ENCODE measurements around the gene ZCCHC2. TPM values are rescaled to one million over a fixed set of nuclear protein-coding genes. Genes with fewer than 3 reads are reported as not detected.

The ZCCHC2 gene
- total and polyA plus RNA-seq, 2 of the 4 experiments (the other 2 are of a cell fraction): 3.2 to 3.6 TPM

DNA sequence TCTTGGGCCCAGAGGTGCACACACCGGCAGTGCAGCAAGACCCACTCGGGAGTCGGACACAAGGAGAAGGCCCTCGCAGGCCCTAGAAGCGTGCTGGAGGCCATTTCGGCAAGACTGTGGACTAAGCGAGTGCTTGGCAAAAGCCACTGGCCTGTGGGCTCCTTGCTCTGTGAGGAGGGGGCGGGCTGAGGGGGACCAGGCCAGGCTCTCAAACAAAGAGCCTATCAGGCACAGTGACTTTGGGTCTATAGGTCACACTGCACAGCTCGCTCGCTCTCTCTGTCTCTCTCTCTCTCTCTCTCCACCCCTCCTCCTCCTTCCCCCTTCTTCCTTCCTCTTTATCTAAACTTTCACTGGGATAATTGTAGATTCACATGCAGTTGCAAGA lies 23.6 kb upstream of the ZCCHC2 start:
- Histone ChIP-seq H3K9me3 (ENCODE audit: control insufficient read depth, insufficient read depth, low read length) (no peaks in the 10 kb centered on the region), H2AK9ac (replicated peaks; ENCODE audit: low read depth, low read length, poor library complexity) (no peak overlapping the region), H3K36me3 (ENCODE audit: control insufficient read depth, insufficient read depth, low read length) (no peaks in the 10 kb centered on the region), H2BK120ac (ENCODE audit: low read depth, low read length) (no peak overlapping the region), H2BK20ac (ENCODE audit: low read depth, low read length) (no peak overlapping the region), H4K20me1 (ENCODE audit: insufficient read depth, low read length) (no peaks in the 10 kb centered on the region), H4K91ac (ENCODE audit: insufficient read depth, low read depth, low read length) (no peak overlapping the region), H3K27ac (ENCODE audit: insufficient read depth, low read length) (no peak overlapping the region), H3K9me1 (ENCODE audit: insufficient read depth, low read length) (no peaks in the 10 kb centered on the region), H3K18ac (ENCODE audit: low read depth, low read length) (no peak overlapping the region), H3K4ac (ENCODE audit: low read depth, low read length) (no peak overlapping the region), H2AK5ac (ENCODE audit: low read depth, low read length) (no peak overlapping the region), H3K27me3 (ENCODE audit: control insufficient read depth, insufficient read depth, low read length) (peaks cover 6% of the 10 kb centered on the region), H2AFZ (replicated peaks; ENCODE audit: low read length, poor library complexity) (no peak overlapping the region), H3K4me2 (ENCODE audit: low read depth, low read length) (no peak overlapping the region), H2BK5ac (ENCODE audit: low read depth, low read length, poor library complexity, severe bottlenecking) (no peak overlapping the region), H3K23ac (ENCODE audit: low read depth, low read length) (no peak overlapping the region), H3K79me1 (ENCODE audit: low read depth in 1 of 2, low read length in 2 of 2) (no peaks in the 10 kb centered on the region), H2BK15ac (ENCODE audit: low read depth, low read length) (no peak overlapping the region), H3K14ac (replicated peaks; ENCODE audit: low read depth, low read length) (no peak overlapping the region), H3K4me3 (ENCODE audit: insufficient read depth, low read depth, low read length) (no peak overlapping the region), H3K4me1 (ENCODE audit: control insufficient read depth, insufficient read depth, low read length) (no peaks in the 10 kb centered on the region), H3K56ac (ENCODE audit: extremely low read depth, insufficient read depth, low read length) (no peak overlapping the region), H4K8ac (ENCODE audit: low read depth in 2 of 2, low read length in 2 of 2) (no peak overlapping the region), H3K9ac (ENCODE audit: low read depth, low read length) (no peak overlapping the region), H4K5ac (ENCODE audit: low read depth, low read length) (no peak overlapping the region)
- ChIA-PET CTCF (no interaction called here), POLR2A (ENCODE audit: unreplicated experiment) (no interaction called here)
- WGBS, 2 experiments (ENCODE audit: extremely low coverage in 2 of 2, insufficient read length in 1 of 2): 90% methylated on average over 2 of the region's 10 CpGs; no CpG with 5 or more reads in 1 of the 2 experiments
- DNase-seq: no peak
- TF ChIP-seq, protein P1, sequence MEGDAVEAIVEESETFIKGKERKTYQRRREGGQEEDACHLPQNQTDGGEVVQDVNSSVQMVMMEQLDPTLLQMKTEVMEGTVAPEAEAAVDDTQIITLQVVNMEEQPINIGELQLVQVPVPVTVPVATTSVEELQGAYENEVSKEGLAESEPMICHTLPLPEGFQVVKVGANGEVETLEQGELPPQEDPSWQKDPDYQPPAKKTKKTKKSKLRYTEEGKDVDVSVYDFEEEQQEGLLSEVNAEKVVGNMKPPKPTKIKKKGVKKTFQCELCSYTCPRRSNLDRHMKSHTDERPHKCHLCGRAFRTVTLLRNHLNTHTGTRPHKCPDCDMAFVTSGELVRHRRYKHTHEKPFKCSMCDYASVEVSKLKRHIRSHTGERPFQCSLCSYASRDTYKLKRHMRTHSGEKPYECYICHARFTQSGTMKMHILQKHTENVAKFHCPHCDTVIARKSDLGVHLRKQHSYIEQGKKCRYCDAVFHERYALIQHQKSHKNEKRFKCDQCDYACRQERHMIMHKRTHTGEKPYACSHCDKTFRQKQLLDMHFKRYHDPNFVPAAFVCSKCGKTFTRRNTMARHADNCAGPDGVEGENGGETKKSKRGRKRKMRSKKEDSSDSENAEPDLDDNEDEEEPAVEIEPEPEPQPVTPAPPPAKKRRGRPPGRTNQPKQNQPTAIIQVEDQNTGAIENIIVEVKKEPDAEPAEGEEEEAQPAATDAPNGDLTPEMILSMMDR (conservative IDR thresholded peaks at IDR 0.05; ENCODE audit: low read depth, low read length): no peak
- TF ChIP-seq, protein P2, sequence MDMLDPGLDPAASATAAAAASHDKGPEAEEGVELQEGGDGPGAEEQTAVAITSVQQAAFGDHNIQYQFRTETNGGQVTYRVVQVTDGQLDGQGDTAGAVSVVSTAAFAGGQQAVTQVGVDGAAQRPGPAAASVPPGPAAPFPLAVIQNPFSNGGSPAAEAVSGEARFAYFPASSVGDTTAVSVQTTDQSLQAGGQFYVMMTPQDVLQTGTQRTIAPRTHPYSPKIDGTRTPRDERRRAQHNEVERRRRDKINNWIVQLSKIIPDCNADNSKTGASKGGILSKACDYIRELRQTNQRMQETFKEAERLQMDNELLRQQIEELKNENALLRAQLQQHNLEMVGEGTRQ (IDR thresholded peaks at IDR 0.05; ENCODE audit: low read depth, low read length): no peak
- no peak for TF ChIP-seq POLR2A (IDR thresholded peaks at IDR 0.05; ENCODE audit: low read depth, low read length)
- no peak for TF ChIP-seq CHD1 (IDR thresholded peaks at IDR 0.05; ENCODE audit: low read depth, low read length)
- no peak for TF ChIP-seq FOS (IDR thresholded peaks at IDR 0.05; ENCODE audit: low read depth, low read length)
- TF ChIP-seq, protein P3, sequence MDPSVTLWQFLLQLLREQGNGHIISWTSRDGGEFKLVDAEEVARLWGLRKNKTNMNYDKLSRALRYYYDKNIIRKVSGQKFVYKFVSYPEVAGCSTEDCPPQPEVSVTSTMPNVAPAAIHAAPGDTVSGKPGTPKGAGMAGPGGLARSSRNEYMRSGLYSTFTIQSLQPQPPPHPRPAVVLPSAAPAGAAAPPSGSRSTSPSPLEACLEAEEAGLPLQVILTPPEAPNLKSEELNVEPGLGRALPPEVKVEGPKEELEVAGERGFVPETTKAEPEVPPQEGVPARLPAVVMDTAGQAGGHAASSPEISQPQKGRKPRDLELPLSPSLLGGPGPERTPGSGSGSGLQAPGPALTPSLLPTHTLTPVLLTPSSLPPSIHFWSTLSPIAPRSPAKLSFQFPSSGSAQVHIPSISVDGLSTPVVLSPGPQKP (IDR thresholded peaks at IDR 0.05; ENCODE audit: borderline replicate concordance, low read depth, low read length): no peak
- TF ChIP-seq RFX5 (IDR thresholded peaks at IDR 0.05; ENCODE audit: low read depth, low read length): no peak
- no peak for TF ChIP-seq RCOR1 (IDR thresholded peaks at IDR 0.05; ENCODE audit: insufficient replicate concordance, low read length)
- no peak for TF ChIP-seq MAZ (IDR thresholded peaks at IDR 0.05; ENCODE audit: borderline replicate concordance, low read depth, low read length)
- no peak for TF ChIP-seq MXI1 (IDR thresholded peaks at IDR 0.05; ENCODE audit: borderline replicate concordance, low read depth, low read length)
- no peak for TF ChIP-seq SMC3 (IDR thresholded peaks at IDR 0.05; ENCODE audit: low read depth, low read length)
- TF ChIP-seq RAD21 (IDR thresholded peaks at IDR 0.05; ENCODE audit: low read length): no peak
- no peak for TF ChIP-seq CEBPB (IDR thresholded peaks at IDR 0.05; ENCODE audit: low read depth, low read length)
- no peak for TF ChIP-seq NFE2L2 (IDR thresholded peaks at IDR 0.05; ENCODE audit: low read depth, low read length)
- BruUV-seq (replicated peaks): no TSS peak
- ATAC-seq (ENCODE audit: low read depth): no peak
- dilution Hi-C loops (cut with HindIII; ENCODE audit: low sequenced_read_pairs, unreplicated experiment): no loop called here
- in situ Hi-C loops (cut with MboI; ENCODE audit: low sequenced_read_pairs): no loop called here
- intact Hi-C loops (cut with micrococcal nuclease): no loop called here

All from IMR-90 (cell line).